ENCODE results near the gene VPS26B. TPM values are rescaled to one million over a fixed set of nuclear protein-coding genes. Genes with fewer than 3 reads are reported as not detected.

Gene VPS26B
- total and polyA plus RNA-seq, 8 donors = 42.5 to 64.8 (median 55.8) TPM

- H3K9me3 ChIP-seq = no peaks in the 10 kb centered on the region
- H3K27me3 ChIP-seq = no peaks in the 10 kb centered on the region
- intact Hi-C loops (cut with DNase I) = no loop called here
- H3K4me1 ChIP-seq = no peaks in the 10 kb centered on the region
- H3K36me3 ChIP-seq = peaks cover 0 to 94% of the 10 kb centered on the region in 2 donors
- H3K4me3 ChIP-seq = no peak overlapping the region
- ATAC-seq (peak; percentile 18), DNase-seq (no peak)
- no peak overlapping the region for H3K27ac ChIP-seq
- TF ChIP-seq, protein P1, sequence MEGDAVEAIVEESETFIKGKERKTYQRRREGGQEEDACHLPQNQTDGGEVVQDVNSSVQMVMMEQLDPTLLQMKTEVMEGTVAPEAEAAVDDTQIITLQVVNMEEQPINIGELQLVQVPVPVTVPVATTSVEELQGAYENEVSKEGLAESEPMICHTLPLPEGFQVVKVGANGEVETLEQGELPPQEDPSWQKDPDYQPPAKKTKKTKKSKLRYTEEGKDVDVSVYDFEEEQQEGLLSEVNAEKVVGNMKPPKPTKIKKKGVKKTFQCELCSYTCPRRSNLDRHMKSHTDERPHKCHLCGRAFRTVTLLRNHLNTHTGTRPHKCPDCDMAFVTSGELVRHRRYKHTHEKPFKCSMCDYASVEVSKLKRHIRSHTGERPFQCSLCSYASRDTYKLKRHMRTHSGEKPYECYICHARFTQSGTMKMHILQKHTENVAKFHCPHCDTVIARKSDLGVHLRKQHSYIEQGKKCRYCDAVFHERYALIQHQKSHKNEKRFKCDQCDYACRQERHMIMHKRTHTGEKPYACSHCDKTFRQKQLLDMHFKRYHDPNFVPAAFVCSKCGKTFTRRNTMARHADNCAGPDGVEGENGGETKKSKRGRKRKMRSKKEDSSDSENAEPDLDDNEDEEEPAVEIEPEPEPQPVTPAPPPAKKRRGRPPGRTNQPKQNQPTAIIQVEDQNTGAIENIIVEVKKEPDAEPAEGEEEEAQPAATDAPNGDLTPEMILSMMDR (IDR thresholded peaks at IDR 0.05) = peak in 1 of 2 donors; percentile 29
Observed at GRCh38 chr11:134244593-134244992, 20.1 kb downstream of the VPS26B start.

DNA sequence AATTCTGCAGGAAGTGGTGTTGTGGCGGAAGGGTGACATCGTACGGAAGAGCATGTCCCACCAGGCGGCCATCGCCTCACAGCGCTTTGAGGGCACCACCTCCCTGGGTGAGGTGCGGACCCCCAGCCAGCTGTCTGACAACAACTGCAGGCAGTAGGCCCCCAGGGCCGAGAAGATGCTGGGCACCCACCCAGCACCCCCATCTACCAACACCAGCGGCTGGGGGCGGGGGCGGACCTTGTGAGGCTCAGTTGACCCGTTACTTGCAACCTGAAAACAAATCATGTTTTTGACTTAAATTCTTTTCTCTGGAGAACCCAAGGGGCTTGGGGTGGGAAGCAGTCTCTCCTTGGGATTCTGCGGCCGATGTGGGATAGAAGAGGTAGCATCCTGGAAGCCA lies 21.0 kb downstream of the VPS26B start:
- no peaks in the 10 kb centered on the region for H3K9me3 ChIP-seq
- H3K27me3 ChIP-seq = no peaks in the 10 kb centered on the region
- peaks cover 0 to 86% of the 10 kb centered on the region in 2 donors for H3K36me3 ChIP-seq
- intact Hi-C loops (cut with DNase I) = no loop called here
- no peak for ATAC-seq
- peaks cover 0 to 7% of the 10 kb centered on the region in 2 donors for H3K4me1 ChIP-seq
- no peak overlapping the region for H3K4me3 ChIP-seq
- TF ChIP-seq, protein P1 (IDR thresholded peaks at IDR 0.05) = no peak
- H3K27ac ChIP-seq = no peak overlapping the region
- no peak for DNase-seq

GRCh38 chr11:134246100-134246499 lies 21.6 kb downstream of the VPS26B start:
- ATAC-seq (no peak), DNase-seq (no peak)
- TF ChIP-seq, protein P1 (IDR thresholded peaks at IDR 0.05) = no peak
- Histone ChIP-seq H3K4me1 (peaks cover 0 to 14% of the 10 kb centered on the region in 2 donors), H3K36me3 (peaks cover 0 to 88% of the 10 kb centered on the region in 2 donors), H3K27ac (no peak overlapping the region), H3K4me3 (no peak overlapping the region), H3K27me3 (no peaks in the 10 kb centered on the region), H3K9me3 (no peaks in the 10 kb centered on the region)
- intact Hi-C loops (cut with DNase I) = no loop called here

DNA sequence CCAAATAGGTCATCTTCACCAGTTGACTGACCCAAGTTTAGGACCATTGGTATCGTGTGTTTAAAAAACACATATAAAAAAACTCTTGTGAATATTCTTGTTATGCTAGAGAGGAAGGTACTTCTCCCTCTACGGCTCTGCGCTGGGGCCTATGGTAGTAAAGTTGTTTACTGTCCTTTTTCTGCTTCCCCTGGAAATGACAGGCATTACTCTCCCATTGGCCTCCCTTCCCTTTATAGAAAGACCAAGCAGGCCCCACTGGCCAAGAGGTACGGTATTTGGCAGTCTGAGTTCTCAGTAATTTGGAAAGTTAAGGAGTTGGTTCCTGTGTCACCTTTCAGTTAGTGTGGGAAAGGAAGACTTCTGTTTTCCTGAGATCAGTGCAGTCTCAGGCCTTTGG lies 22.2 kb downstream of the VPS26B start:
- Histone ChIP-seq H3K4me3 (no peak overlapping the region), H3K27ac (no peak overlapping the region), H3K4me1 (peaks cover 4 to 18% of the 10 kb centered on the region in 2 donors), H3K36me3 (peaks cover 0 to 82% of the 10 kb centered on the region in 2 donors), H3K27me3 (no peaks in the 10 kb centered on the region), H3K9me3 (no peaks in the 10 kb centered on the region)
- ATAC-seq = no peak
- no peak for DNase-seq
- intact Hi-C loops (cut with DNase I) = no loop called here
- TF ChIP-seq, protein P1 (IDR thresholded peaks at IDR 0.05) = no peak

DNA sequence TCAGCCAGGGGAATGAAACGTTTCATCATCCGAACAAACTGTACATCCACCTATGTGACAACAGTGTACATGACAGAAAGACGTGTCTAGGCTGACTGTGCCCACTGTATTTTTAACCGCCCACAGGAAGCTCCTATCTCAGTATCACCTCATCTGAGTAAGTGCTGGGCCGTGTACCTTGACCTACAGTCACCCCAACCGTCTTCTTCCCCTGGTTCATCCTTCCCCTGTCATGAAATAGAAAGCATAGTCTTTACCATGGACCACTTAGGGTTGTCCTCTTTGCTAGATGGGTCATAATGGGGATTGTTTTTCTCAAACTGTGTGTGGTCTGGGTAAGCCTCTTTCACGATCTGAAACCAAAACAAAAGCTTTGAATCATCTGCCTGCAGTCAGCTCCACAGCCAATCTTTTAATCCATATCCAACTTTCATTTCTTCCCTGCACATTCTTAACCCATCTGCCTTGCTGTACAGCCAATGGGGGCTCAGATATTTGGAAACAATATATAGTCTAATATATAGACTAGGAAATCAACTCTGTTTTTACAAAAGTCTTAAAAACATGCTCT lies 24.5 kb downstream of the VPS26B start:
- H3K36me3 ChIP-seq = peaks cover 0 to 59% of the 10 kb centered on the region in 2 donors
- H3K9me3 ChIP-seq = no peaks in the 10 kb centered on the region
- H3K4me3 ChIP-seq = no peak overlapping the region
- peaks cover 11 to 30% of the 10 kb centered on the region in 2 donors for H3K4me1 ChIP-seq
- intact Hi-C loops (cut with DNase I) = no loop called here
- TF ChIP-seq, protein P1 (IDR thresholded peaks at IDR 0.05) = no peak
- no peak overlapping the region for H3K27ac ChIP-seq
- no peak for DNase-seq
- ATAC-seq = no peak
- no peaks in the 10 kb centered on the region for H3K27me3 ChIP-seq
